Peyer's patch (tissue), 4 donors: Measurements from ENCODE around the gene SPATA2. TPM values are rescaled to one million over a fixed set of nuclear protein-coding genes. Genes with fewer than 3 reads are reported as not detected.

ENCODE experiments used
- DNase-seq, 3 donors: peaks; one replicate each; pipeline ENCODE4 v3.0.0-alpha.2; 2017 to 2019
- H3K27ac ChIP-seq, 4 donors: fragments of 200-600 bp; sonication (generic); one replicate each; pipeline ENCODE4 v1.5.1; 2016 to 2019
- H3K27me3 ChIP-seq, 2 donors: fragments of 200-600 bp; sonication (generic); one replicate each; pipeline ENCODE4 v1.5.1; 2019
- H3K36me3 ChIP-seq, 3 donors: fragments of 200-600 bp; sonication (generic); one replicate each; pipeline ENCODE4 v1.5.1; 2016 to 2019
- H3K4me1 ChIP-seq, 4 donors: fragments of 200-600 bp; sonication (generic); one replicate each; pipeline ENCODE4 v1.5.1; 2016 to 2019
- H3K4me3 ChIP-seq, 4 donors: fragments of 200-600 bp; sonication (generic); 1 replicate in 3 of 4; 2 replicates in 1 of 4; pipeline ENCODE4 v1.5.1; 2016 to 2019; ENCODE audit warnings: mild to moderate bottlenecking in 1 of 4
- H3K9me3 ChIP-seq, 4 donors: fragments of 200-600 bp; sonication (generic); one replicate each; pipeline ENCODE4 v1.5.1; 2016 to 2019; ENCODE audit warnings: mild to moderate bottlenecking in 1 of 4
- POLR2A ChIP-seq, 2 donors: fragments of 450-650 bp; IDR thresholded peaks; one replicate each; pipeline ENCODE4 v1.5.1; 2017; ENCODE audit warnings: antibody characterized with exemption in 2 of 2, mild to moderate bottlenecking in 2 of 2, moderate library complexity in 2 of 2
- total RNA-seq, 4 donors: library from RNA; depleted of rRNA; stranded (reverse); fragments of >200 nt; gene quantifications; one replicate each; pipeline ENCODE4 v1.1.0, GENCODE V29; 2016
- TF ChIP-seq, protein P1 (sequence below), 6 experiments: fragments of 450-650 bp in 4 of 6; fragments of 200-600 bp in 2 of 6; sonication (generic) in 1 of 6; IDR thresholded peaks; one replicate each; pipeline ENCODE4 v1.5.1; 2017 to 2019; ENCODE audit warnings: antibody characterized with exemption in 6 of 6, mild to moderate bottlenecking in 3 of 6, moderate library complexity in 1 of 6

Gene SPATA2
- total RNA-seq, 4 donors from 2014 or later, result 4.1 to 19.8 (median 14.0) TPM

DNA sequence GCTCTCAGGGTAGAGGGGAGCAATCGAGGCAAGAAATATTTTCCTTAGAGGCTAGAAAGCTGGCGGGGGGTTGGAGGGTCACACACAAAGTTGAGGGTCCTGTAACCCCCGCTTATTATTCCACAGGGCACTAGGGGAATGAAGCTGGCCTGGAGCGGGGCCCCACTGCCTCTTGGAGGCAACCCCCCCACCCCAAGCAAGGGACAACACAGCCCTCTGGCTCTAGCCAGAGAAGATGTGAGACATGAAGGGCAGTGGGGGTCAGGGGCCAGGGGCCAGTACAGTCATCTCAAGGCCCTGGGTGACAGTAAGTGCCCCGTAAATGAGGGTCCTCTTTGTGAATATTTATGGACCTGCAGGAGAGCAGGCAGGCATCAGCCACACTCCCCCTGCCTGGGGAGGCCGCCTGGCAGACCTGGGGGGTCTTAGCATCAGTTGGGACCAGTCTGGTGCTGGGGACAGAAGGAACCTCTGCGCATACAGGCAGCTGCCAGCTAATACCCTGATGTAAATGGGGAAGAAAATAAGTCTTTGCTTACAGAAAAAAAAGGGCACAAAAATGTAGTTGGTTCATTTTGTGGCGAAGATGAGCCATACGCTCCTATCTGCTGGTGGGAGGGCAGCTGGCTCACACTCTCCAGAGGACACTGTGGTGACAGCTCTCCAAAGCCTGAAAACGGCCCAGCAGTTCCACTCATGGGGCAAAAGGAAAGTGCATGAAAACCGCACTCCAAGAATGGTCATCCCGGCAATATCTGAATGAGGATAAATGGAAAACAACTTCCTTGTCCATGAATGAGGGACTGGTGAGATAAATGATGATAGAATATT is 21.9 kb downstream of the SPATA2 start:
- Histone ChIP-seq H3K9me3 (no peaks in the 10 kb centered on the region), H3K4me3 (no peak overlapping the region), H3K27me3 (no peaks in the 10 kb centered on the region), H3K27ac (peak overlapping the region in 1 of 4 donors; percentile 22), H3K36me3 (peaks cover 0 to 7% (median 0%) of the 10 kb centered on the region in 3 donors), H3K4me1 (peaks cover 0 to 41% (median 0%) of the 10 kb centered on the region in 4 donors)
- DNase-seq, result no peak
- TF ChIP-seq, protein P1, sequence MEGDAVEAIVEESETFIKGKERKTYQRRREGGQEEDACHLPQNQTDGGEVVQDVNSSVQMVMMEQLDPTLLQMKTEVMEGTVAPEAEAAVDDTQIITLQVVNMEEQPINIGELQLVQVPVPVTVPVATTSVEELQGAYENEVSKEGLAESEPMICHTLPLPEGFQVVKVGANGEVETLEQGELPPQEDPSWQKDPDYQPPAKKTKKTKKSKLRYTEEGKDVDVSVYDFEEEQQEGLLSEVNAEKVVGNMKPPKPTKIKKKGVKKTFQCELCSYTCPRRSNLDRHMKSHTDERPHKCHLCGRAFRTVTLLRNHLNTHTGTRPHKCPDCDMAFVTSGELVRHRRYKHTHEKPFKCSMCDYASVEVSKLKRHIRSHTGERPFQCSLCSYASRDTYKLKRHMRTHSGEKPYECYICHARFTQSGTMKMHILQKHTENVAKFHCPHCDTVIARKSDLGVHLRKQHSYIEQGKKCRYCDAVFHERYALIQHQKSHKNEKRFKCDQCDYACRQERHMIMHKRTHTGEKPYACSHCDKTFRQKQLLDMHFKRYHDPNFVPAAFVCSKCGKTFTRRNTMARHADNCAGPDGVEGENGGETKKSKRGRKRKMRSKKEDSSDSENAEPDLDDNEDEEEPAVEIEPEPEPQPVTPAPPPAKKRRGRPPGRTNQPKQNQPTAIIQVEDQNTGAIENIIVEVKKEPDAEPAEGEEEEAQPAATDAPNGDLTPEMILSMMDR (IDR thresholded peaks at IDR 0.05), result no peak
- TF ChIP-seq POLR2A (IDR thresholded peaks at IDR 0.05), result no peak

DNA sequence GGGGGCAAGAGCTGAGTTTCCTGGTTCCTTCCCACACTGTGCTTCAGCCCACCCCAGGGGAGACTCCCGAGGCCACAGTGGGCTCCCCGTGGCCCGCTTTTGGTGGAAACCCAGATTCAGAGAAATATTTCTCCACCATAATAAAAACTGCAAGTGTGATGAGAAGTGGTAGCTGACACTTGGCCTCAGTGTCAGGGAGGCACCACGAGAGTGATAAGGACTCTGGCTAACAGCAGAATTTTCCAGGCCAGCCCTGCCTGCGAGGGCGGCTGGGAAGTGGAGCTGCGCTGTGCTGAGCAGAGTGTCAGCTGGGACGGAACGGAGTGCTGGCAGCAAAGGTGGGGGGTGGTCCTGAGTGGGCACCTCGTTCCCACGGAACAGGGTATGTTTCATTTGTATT is 22.5 kb downstream of the SPATA2 start:
- no peaks in the 10 kb centered on the region for H3K9me3 ChIP-seq
- H3K4me3 ChIP-seq, result no peak overlapping the region
- no peak for DNase-seq
- peaks cover 0 to 46% (median 0%) of the 10 kb centered on the region in 4 donors for H3K4me1 ChIP-seq
- H3K27me3 ChIP-seq, result no peaks in the 10 kb centered on the region
- peaks cover 0 to 11% (median 0%) of the 10 kb centered on the region in 3 donors for H3K36me3 ChIP-seq
- TF ChIP-seq POLR2A (IDR thresholded peaks at IDR 0.05), result no peak
- TF ChIP-seq, protein P1 (IDR thresholded peaks at IDR 0.05), result no peak
- H3K27ac ChIP-seq, result no peak overlapping the region

DNA sequence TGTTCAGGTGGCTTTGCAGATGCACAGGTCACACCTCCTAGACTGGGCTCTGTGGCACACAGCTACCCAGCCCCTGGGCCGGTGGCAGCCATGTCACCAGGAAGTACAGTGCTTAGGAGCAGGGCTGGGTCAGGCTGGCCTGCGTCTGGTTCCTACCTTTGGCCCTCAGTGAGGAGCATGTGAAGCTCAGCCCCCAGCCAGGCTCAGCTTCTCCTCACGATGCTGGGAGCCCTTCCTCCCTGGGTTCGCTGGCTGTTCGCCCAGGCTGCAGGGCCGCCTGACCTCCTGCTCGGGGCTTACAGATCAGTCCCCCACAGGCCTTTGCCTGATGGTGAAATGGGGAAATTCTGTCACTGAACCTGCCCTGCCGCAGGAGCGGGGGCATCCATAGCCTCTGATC is 23.1 kb downstream of the SPATA2 start:
- no peaks in the 10 kb centered on the region for H3K27me3 ChIP-seq
- no peak overlapping the region for H3K27ac ChIP-seq
- no peak overlapping the region for H3K4me3 ChIP-seq
- peaks cover 0 to 46% (median 0%) of the 10 kb centered on the region in 4 donors for H3K4me1 ChIP-seq
- DNase-seq, result no peak
- peaks cover 0 to 15% (median 0%) of the 10 kb centered on the region in 3 donors for H3K36me3 ChIP-seq
- TF ChIP-seq, protein P1 (IDR thresholded peaks at IDR 0.05), result no peak
- TF ChIP-seq POLR2A (IDR thresholded peaks at IDR 0.05), result no peak
- H3K9me3 ChIP-seq, result no peaks in the 10 kb centered on the region

DNA sequence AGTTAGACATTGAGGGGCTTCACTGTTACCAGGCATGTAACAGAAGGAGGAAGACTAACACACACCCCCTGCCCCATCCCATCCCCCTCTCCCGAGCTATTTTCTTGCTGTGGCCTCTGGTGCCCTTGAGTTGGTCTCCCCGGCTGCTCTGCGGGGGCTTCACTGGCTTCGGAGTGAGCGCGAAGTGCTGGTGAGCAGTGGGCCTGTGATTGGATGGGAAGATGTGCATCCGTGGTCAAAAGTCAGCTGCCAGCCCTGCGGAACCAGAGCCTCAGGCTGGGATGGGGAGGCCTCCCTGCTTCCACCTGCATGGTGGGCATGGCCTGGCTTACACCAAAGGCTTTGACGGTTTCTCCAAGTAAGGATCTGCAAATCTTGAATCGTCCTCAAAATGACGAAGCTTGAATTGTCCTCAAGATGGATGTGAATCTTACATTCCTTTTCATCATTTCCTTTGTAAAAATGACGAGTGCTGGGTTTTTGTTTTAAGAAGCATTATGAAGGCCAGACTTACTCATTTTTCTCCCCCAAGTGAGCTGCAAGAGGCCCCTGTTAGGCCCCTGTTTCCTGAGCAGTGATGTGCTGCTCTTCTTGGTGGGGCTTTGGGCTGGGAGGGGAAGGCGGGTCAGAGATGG is 23.7 kb downstream of the SPATA2 start:
- H3K9me3 ChIP-seq, result no peaks in the 10 kb centered on the region
- DNase-seq, result peak in 1 of 3 donors; percentile 32
- H3K4me3 ChIP-seq, result no peak overlapping the region
- no peak overlapping the region for H3K27ac ChIP-seq
- no peaks in the 10 kb centered on the region for H3K27me3 ChIP-seq
- peaks cover 0 to 46% (median 0%) of the 10 kb centered on the region in 4 donors for H3K4me1 ChIP-seq
- TF ChIP-seq, protein P1 (IDR thresholded peaks at IDR 0.05), result no peak
- no peak for TF ChIP-seq POLR2A (IDR thresholded peaks at IDR 0.05)
- peaks cover 0 to 18% (median 0%) of the 10 kb centered on the region in 3 donors for H3K36me3 ChIP-seq

DNA sequence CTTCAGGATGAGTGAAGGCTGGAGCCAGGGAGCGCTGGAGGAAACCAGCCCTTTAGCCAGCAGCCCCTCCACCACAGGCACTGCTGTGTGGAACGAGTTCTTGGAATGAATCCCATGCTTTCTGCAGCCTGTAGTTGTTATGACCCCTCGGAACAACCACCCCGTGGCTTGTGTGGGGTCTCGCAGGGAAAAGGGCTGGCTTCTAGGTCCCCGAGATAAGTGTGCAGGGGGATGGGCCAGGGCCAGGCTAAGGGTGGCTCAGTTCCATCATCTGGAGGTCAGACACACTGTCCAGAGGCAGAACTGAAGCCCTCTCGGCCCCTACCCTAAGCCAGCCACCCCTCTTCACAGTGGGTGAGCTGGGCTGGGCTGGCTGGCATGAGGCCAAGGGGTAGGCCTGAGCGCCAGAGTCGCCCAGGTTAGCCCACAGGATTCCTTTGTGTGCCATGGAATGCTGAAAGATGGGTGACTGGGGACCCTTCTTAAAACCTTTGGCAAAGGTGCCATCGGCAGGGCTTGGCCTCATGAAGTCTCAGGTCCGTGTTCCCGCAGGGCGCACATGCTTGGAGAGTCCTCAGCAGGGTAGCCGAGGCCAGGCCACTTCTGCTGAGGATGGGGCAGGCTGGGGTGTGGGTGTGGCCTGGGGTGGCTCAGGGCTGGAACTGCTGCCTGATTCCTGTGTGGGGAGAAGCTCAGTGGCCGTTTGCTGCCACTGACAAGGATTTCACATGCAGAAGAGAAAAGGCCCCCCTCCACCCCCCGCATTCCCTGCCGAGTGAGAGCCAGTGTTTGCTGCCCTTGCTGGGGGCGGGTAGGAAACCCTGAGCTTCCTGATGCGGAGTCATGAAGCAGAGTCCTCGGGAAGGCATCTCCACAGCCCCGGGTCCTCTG is 24.6 kb downstream of the SPATA2 start:
- Histone ChIP-seq H3K27me3 (no peaks in the 10 kb centered on the region), H3K4me1 (peaks cover 0 to 46% (median 0%) of the 10 kb centered on the region in 4 donors), H3K27ac (no peak overlapping the region), H3K9me3 (no peaks in the 10 kb centered on the region), H3K36me3 (peaks cover 0 to 27% (median 0%) of the 10 kb centered on the region in 3 donors), H3K4me3 (no peak overlapping the region)
- DNase-seq, result peak in 1 of 3 donors; percentile 44
- TF ChIP-seq POLR2A (IDR thresholded peaks at IDR 0.05), result no peak
- TF ChIP-seq, protein P1 (IDR thresholded peaks at IDR 0.05), result no peak
